ENCODE data around the gene BTBD16. TPM values are rescaled to one million over a fixed set of nuclear protein-coding genes. Genes with fewer than 3 reads are reported as not detected.

The BTBD16 gene
- total RNA-seq, 1 experiment from 2014 or later: not detected

DNA sequence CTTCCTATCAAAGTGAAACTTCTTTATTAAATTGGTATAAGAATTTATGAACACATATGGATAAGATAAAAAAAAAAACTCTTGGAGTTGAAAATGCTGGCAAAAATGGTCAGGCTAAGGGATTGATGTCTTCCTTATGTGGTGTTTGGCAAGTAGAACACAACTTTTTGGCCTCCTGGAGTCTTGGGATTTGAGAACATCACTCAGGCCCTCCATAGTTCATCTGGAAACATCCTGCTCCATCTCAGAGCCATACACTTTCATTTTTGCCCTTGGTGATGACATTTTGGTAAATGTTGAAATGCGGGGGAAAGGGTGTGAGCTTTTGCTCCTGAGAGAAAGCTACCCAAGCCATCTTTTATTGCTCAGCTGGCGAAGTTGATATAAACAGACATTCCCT, 27.5 kb upstream of the BTBD16 start:
- no peak overlapping the region for H3K27ac ChIP-seq (ENCODE audit: insufficient read length, low read depth, low read length)
- Mint-ChIP-seq H3K36me3 (ENCODE audit: insufficient read depth in 1 of 3, low read depth in 3 of 3) (peaks cover 30 to 70% (median 41%) of the 10 kb centered on the region in 3 experiments), H3K27ac (no peak overlapping the region)

More for the DNA sequence above, 27.5 kb upstream of the BTBD16 start:
- Histone ChIP-seq H4K91ac (ENCODE audit: insufficient read length, low read depth, low read length) (no peak overlapping the region), H4K8ac (replicated peaks; ENCODE audit: insufficient read length, low read depth, low read length) (no peak overlapping the region), H3K23me2 (ENCODE audit: insufficient read length, low read depth, low read length, poor library complexity, severe bottlenecking) (no peaks in the 10 kb centered on the region), H4K5ac (ENCODE audit: insufficient read length, low read depth, low read length) (no peak overlapping the region), H3K23ac (ENCODE audit: insufficient read length, low read depth, low read length) (no peak overlapping the region), H3K79me1 (ENCODE audit: insufficient read depth, low read depth, low read length, poor library complexity, severe bottlenecking) (no peaks in the 10 kb centered on the region), H2BK15ac (ENCODE audit: low read depth, low read length) (no peak overlapping the region), H3K9me3 (ENCODE audit: control insufficient read depth, low read depth, low read length) (no peaks in the 10 kb centered on the region), H3K4ac (ENCODE audit: low read depth, low read length) (no peak overlapping the region), H2BK120ac (ENCODE audit: low read depth, low read length, poor library complexity, severe bottlenecking) (no peak overlapping the region), H3K56ac (ENCODE audit: insufficient read length, low read depth, low read length) (no peak overlapping the region), H4K20me1 (ENCODE audit: control insufficient read depth, insufficient read depth, insufficient read length) (no peaks in the 10 kb centered on the region), H3K27me3 (ENCODE audit: insufficient read depth, low read length) (no peaks in the 10 kb centered on the region), H3K9ac (ENCODE audit: extremely low read depth, insufficient read length, low read length) (no peak overlapping the region), H2BK12ac (ENCODE audit: insufficient read length, low read depth, low read length) (no peak overlapping the region), H3K4me2 (ENCODE audit: insufficient read depth, insufficient read length, low read length) (no peak overlapping the region), H3K14ac (ENCODE audit: insufficient read depth, low read length) (no peak overlapping the region), H2AFZ (ENCODE audit: low read length) (no peak overlapping the region), H3K79me2 (ENCODE audit: insufficient read depth, low read length) (no peaks in the 10 kb centered on the region), H3K4me1 (ENCODE audit: insufficient read depth, low read length) (no peaks in the 10 kb centered on the region), H2BK5ac (ENCODE audit: insufficient read length, low read length) (no peak overlapping the region), H3K18ac (ENCODE audit: insufficient read length, low read depth, low read length) (no peak overlapping the region), H2AK5ac (ENCODE audit: insufficient read length, low read length) (no peak overlapping the region), H2BK20ac (ENCODE audit: low read depth, low read length, poor library complexity, severe bottlenecking) (no peak overlapping the region), H3T11ph (ENCODE audit: low read length) (no peak overlapping the region)
- no peaks in the 10 kb centered on the region for H3K27me3 Mint-ChIP-seq (ENCODE audit: low read depth)
- no peak overlapping the region for H3K4me3 Mint-ChIP-seq
- peaks cover 13 to 17% of the 10 kb centered on the region in 2 experiments for H3K4me1 Mint-ChIP-seq
- H3K9me3 Mint-ChIP-seq: no peaks in the 10 kb centered on the region
- WGBS (ENCODE audit: extremely low coverage, insufficient read length, low lambda C conversion rate): no CpG with 5 or more reads among the region's 2 CpGs
- TF ChIP-seq, protein P1, sequence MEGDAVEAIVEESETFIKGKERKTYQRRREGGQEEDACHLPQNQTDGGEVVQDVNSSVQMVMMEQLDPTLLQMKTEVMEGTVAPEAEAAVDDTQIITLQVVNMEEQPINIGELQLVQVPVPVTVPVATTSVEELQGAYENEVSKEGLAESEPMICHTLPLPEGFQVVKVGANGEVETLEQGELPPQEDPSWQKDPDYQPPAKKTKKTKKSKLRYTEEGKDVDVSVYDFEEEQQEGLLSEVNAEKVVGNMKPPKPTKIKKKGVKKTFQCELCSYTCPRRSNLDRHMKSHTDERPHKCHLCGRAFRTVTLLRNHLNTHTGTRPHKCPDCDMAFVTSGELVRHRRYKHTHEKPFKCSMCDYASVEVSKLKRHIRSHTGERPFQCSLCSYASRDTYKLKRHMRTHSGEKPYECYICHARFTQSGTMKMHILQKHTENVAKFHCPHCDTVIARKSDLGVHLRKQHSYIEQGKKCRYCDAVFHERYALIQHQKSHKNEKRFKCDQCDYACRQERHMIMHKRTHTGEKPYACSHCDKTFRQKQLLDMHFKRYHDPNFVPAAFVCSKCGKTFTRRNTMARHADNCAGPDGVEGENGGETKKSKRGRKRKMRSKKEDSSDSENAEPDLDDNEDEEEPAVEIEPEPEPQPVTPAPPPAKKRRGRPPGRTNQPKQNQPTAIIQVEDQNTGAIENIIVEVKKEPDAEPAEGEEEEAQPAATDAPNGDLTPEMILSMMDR (conservative IDR thresholded peaks at IDR 0.05): no peak
- DNase-seq: no peak
